ENCODE data around the gene ABHD2.

DNA sequence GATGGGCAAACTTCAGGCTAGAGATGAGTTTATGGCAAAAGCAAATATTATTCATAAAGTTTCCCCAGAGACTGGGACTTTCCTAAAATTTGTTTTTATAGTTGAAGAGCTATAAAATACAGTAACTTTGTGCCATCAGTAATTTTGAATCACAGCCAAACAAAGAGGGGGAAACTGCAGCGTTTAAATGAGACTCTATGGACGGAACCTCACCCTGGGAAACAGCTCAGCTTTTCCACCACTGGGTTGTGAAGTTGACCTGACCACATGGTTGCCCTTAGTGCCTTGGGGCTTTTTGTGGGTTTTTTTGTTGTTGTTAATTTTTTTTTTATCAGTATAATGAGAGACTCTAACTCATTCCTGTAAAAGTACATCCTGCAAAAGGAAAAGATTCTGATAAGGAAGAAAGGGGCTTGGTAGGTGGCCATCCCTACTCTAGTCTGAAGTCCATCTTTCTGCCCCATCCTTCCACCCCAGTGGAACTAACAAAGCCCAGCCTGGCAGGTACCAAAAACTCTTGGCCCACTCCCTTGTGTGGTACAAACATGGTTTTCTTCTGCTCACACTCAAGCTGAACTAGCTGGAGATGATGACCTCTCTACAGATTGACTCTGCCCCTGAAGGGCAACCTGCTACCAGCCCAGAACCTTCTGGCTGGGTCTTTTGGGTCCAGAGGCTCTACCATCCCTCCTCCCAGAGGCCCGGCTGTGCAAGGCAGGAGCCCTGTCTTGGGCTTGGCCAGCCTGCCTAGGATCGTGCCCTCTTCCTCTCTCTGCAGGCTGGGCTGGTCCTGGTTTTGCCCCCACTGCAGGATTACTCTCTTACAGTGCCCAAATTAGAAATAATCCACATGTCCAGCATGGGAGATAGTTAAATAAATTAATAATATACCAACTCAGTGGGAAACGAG is 92.0 kb downstream of the ABHD2 start:
- TF ChIP-seq SMC3 (conservative IDR thresholded peaks at IDR 0.05; ENCODE audit: insufficient read depth, low read depth, low read length) (no peak), CBFB (CRISPR knock-in tag; IDR thresholded peaks at IDR 0.05) (no peak)
